DMS 273 (cell line): ENCODE data around the gene SAMD7.
A peak's percentile ranks its signal among the peaks of the same experiment; 100 is the strongest.

Source experiments
- DNase-seq: peaks from one replicate; lab custom pipeline; 2025; ENCODE audit not compliant: unreplicated experiment; lab: John Stamatoyannopoulos, UW

Gene SAMD7

GRCh38 chr3:169965562-169966427, 54.4 kb downstream of the SAMD7 start:
- no peak for DNase-seq

GRCh38 chr3:169966428-169966950, 55.1 kb downstream of the SAMD7 start, which contains the start of gene SEC62:
Gene SEC62 (plus strand): TSS chr3:169966807. CDS start chr3:169966823, 16 bp downstream.
- DNase-seq, result peak; percentile 99

GRCh38 chr3:169966951-169967915, 55.9 kb downstream of the SAMD7 start:
- DNase-seq, result peak; percentile 86

DNA sequence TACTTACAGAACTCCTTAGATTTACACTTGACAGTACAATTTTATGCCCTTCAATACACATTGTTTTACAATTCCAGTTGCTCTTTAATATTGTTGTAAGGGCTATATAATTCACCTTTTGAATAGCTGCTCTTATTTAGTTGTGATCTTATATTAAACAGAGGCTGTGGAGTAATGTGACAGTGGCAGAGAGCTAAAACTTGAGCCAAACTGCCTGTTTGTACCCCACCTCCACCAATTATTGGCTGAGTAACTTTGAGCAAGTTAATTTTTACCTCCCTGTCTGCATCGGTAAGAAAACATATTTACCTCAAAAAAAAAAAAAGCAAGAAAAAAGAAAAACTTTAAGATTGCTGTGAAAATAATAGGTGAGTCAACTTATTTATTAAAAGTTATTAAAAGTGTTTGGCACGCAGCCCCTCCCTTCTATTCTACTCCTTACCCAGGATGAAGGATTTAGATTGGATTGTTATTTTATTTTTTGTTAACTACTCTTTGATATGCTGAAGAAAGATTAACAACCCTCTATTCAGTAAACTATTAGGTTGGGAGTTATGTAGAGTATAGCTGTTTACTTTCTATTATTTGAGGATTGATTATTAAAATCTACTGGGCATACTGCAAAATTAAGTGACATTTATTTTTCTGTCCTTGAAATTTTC, 57.0 kb downstream of the SAMD7 start:
- DNase-seq, result no peak

DNA sequence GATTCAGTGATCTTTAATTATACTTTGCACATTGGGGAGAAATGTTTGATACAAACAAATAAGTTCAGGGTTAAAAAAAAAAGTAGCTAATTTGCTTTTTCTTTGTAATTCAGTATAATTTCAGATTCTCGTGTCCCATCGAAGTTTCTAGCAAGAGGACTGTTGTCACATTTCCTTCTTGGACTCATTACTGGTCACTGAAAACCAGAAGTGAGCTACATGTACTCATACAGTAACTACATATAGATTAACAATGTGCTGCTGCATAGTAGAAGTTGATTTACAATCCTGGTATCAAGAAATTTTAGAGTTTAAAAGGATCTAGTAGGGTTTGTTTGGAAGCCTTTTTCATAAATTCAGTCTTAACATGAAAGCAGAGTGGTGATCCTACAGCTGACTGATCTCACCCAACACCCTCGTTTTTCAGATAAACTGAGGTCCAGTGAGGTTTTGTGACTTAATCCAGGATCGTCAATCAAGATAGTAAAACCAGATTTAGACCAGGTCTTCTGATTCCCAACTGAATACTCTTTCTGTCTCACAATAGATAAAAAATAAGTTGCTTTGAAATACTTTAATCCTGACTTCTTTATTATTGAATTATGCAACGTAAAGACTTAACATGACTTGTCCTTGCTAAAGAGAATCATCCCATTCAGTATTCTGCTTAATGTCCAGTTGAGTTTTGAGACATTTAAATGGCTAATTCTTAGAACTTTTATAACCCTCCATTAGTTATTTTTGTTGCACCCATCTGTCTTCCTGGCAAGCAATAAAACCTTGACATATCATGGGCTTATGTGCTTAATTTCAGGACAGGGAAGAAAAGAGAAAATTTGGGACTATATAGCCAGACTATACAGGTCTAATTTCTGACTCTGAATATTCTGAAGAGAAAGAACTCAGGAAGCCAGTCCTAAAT, 58.1 kb downstream of the SAMD7 start:
- DNase-seq, result no peak

GRCh38 chr3:169970847-169971246, 59.5 kb downstream of the SAMD7 start:
- no peak for DNase-seq

DNA sequence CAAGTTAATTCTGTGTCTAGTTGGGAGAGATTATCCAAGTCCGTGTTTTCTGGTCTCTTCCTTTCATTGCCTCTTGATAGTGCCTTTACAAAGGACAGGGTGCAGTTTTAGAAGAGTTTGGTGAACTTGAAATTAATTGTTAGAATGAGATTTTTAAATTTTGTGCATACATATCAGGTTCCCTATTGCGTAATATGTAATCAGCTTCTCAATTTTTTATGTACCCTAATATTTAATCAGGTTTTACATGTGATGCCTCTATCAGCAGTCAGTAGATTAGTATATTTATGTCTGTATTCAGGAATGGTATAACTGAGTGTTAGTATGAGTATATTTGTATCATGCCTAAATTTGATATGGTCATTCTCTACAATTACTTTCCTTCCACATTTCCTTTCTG, 60.1 kb downstream of the SAMD7 start:
- no peak for DNase-seq

- DNase-seq, result no peak
Measured at GRCh38 chr3:169980055-169980454, 68.7 kb downstream of the SAMD7 start.

DNA sequence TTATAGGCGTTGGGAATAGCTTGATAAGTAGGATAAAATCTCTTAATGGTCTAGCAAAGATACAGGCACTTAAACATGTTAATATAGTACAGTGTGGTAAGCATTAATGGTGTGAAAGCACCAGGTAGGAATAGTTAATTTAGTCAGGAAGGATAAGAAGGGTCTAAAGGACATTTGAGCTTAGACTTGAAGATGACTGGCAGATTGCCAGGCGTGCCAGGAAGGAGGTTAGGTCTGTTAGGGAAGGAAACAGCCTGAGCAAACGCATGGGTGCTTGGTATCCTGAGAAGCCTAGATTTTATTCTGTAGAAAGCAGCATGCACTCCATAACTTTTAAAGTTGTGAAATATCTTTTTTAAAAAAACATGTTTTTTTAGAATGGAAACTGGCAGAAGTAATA, 72.9 kb downstream of the SAMD7 start:
- DNase-seq, result peak; percentile 26
